Measurements from ENCODE around the gene TSKU.

TSKU gene

DNA sequence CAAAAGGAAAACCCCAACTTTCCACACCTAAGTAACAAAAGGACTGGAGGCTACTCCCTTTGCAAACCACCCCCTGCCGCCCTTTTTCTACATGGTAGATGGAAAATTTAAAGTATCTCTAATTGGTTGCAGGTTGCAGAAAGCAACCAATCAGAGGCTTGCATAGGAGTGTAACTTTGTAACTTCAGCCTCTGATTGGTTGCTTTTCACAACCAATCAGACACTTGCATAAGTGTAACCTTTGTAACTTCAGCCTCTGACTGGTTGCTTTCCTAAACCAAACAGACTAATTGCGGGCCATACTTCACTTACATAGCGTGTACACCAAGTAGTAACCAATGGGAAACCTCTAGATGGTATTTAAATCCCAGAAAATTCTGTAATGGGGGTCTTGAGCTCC is 60.8 kb downstream of the TSKU start:
- H3K27ac ChIP-seq, result no peak overlapping the region
- TF ChIP-seq ZFX (IDR thresholded peaks at IDR 0.05), result no peak
- TF ChIP-seq, protein P1, sequence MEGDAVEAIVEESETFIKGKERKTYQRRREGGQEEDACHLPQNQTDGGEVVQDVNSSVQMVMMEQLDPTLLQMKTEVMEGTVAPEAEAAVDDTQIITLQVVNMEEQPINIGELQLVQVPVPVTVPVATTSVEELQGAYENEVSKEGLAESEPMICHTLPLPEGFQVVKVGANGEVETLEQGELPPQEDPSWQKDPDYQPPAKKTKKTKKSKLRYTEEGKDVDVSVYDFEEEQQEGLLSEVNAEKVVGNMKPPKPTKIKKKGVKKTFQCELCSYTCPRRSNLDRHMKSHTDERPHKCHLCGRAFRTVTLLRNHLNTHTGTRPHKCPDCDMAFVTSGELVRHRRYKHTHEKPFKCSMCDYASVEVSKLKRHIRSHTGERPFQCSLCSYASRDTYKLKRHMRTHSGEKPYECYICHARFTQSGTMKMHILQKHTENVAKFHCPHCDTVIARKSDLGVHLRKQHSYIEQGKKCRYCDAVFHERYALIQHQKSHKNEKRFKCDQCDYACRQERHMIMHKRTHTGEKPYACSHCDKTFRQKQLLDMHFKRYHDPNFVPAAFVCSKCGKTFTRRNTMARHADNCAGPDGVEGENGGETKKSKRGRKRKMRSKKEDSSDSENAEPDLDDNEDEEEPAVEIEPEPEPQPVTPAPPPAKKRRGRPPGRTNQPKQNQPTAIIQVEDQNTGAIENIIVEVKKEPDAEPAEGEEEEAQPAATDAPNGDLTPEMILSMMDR (conservative IDR thresholded peaks at IDR 0.05), result no peak

GRCh38 chr11:76844511-76844910 is 61.4 kb downstream of the TSKU start:
- H3K27ac ChIP-seq, result no peak overlapping the region
- TF ChIP-seq, protein P1 (conservative IDR thresholded peaks at IDR 0.05), result no peak

DNA sequence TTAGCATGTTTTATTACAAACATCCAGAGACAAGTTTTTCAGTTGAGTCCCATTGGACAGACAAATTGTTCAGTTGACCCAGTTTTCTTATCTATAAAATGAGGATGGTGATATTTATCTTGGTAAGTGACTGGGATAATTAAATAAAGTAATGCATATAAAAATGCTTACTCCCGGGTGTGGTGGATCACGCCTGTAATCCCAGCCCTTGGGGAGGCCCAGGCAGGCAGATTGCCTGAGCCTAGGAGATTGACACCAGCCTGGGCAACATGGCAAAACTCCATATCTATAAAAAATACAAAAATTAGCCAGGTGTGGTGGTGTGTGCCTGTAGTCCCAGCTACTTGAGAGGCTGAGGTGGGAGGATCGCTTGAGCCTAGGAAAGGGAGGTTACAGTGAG is 61.9 kb downstream of the TSKU start:
- TF ChIP-seq, protein P1 (conservative IDR thresholded peaks at IDR 0.05), result no peak
- TF ChIP-seq ZFX (IDR thresholded peaks at IDR 0.05), result no peak
- H3K27ac ChIP-seq, result no peak overlapping the region

DNA sequence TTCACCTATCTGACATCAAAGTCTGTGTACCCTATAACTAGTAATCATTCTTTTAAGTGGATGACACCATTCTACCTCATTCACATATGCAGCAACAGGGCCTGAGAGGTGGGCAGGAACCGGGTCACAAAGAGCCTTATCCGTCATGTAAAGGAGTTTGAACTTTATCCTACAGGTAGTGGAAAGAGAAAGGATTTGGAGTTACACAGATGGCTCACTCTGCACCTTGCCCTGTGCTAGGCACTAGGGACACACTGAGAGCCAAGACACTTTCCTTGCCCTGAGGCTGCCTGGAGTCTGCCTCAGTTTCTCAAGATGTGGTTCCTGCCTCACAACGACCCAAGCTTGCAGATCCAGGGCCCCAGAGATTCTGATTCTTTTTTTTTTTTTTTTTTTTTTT is 63.3 kb downstream of the TSKU start:
- H3K27ac ChIP-seq, result no peak overlapping the region
- TF ChIP-seq ZFX (IDR thresholded peaks at IDR 0.05), result no peak
- TF ChIP-seq, protein P1 (conservative IDR thresholded peaks at IDR 0.05), result no peak
